Heart left ventricle (tissue), 13 donors: ENCODE measurements around the gene FRMD7.

Source experiments
- CTCF ChIP-seq, 12 donors: fragments of 200-600 bp; sonication (generic) in 4 of 12; IDR thresholded peaks; one replicate each; pipeline versions ENCODE4 v1.5.0 to v1.8.0; 2018 to 2022; ENCODE audit warnings: antibody characterized with exemption in 12 of 12, mild to moderate bottlenecking in 5 of 12
- POLR2A ChIP-seq, 2 donors: fragments of 450-650 bp; IDR thresholded peaks; one replicate each; pipeline ENCODE4 v1.6.1; 2017; ENCODE audit warnings: antibody characterized with exemption in 2 of 2, mild to moderate bottlenecking in 2 of 2, moderate library complexity in 2 of 2
- donor health status: ischemic (EF 13 %, LVEDD 7.1; RV severe dilation, severe dysfunction).
- donor health status: DM: no; HTN: yes; CAD: no.
- donor health status: DM: no; HTN: no; CAD: no.
- donor health status: ischemic (EF 25% LVEDD 6.9; RV normal size, moderate dysfunction).
- donor health status: ischemic (EF 25% LVEDD 5.7; RV mildly dilated, moderate dysfunction).
- donor health status: ischemic (EF 35%, LVEDD 5.7; RV mildly dilated, moderate dysfunction).
- donor health status: nonischemic (EF 11% LVEDD 7.7; RV severe dilation, severe dysfunction).
- donor health status: DM: yes; HTN: yes; CAD: no.
- donor health status: PGD.
- donor health status: ischemic (EF 29% LVEDD 5.4; RV normal size, mild dysfunction).
- donor health status: nonischemic (EF 23%, LVEDD 6.1; RV moderate dilation, normal function).

GRCh38 chrX:132093239-132093860, 34.5 kb downstream of the FRMD7 start:
- no peak for TF ChIP-seq CTCF (IDR thresholded peaks at IDR 0.05)
- no peak for TF ChIP-seq POLR2A (IDR thresholded peaks at IDR 0.05)
